ENCODE measurements around the gene PLEKHH1. TPM values are rescaled to one million over a fixed set of nuclear protein-coding genes. Genes with fewer than 3 reads are reported as not detected.

The PLEKHH1 gene
- total and polyA plus RNA-seq, 2 of the 8 experiments (the other 6 are each of a cell fraction or from before 2014, with no cell fraction given) = 28.3 to 33.3 TPM

GRCh38 chr14:67577181-67577808 lies 44.2 kb downstream of the PLEKHH1 start:
- H3K9me3 ChIP-seq (ENCODE audit: insufficient read depth in 2 of 2, low read depth in 1 of 2, low read length in 1 of 2) = no peaks in the 10 kb centered on the region
- no peak overlapping the region for H2BK15ac ChIP-seq (ENCODE audit: low read length)
- H3K14ac ChIP-seq (ENCODE audit: insufficient read length) = no peak overlapping the region
- H3K36me3 ChIP-seq (ENCODE audit: control insufficient read depth in 2 of 4, insufficient read depth in 4 of 4, low read length in 3 of 4) = peaks cover 6 to 19% (median 9%) of the 10 kb centered on the region in 4 experiments; a peak in 5 of 8 replicates
- DNase-seq (ENCODE audit: low read depth in 1 of 2, low spot score in 2 of 2) = no peak
- H4K8ac ChIP-seq (ENCODE audit: extremely low read depth, insufficient read depth, low read length) = no peak overlapping the region
- no peak overlapping the region for H2AK5ac ChIP-seq (ENCODE audit: low read depth, low read length)
- H3K23ac ChIP-seq (ENCODE audit: insufficient read length) = no peak overlapping the region
- CTCF ChIA-PET (ENCODE audit: partially characterized antibody) = interaction anchor here (0.6 to 28.8 kb wide), 9 partner anchors 8 to 153 kb away, joined by 3 to 924 read pairs (median 4); partner anchors contain the start of gene PLEKHH1
- no peak overlapping the region for H2BK12ac ChIP-seq (ENCODE audit: low read depth, low read length)
- H3K4me1 ChIP-seq (replicated peaks in 1 of 4; ENCODE audit: control insufficient read depth in 3 of 4, insufficient read depth in 4 of 4, low read length in 3 of 4) = no peaks in the 10 kb centered on the region
- no peak overlapping the region for H3K4me2 ChIP-seq (ENCODE audit: insufficient read depth in 1 of 2, low read depth in 2 of 2, low read length in 2 of 2)
- no peaks in the 10 kb centered on the region for H3K27me3 ChIP-seq (replicated peaks in 1 of 4; ENCODE audit: control insufficient read depth in 3 of 4, extremely low read depth in 1 of 4, insufficient read depth in 3 of 4, low read length in 3 of 4)
- 78% methylated on average over 13 of the region's 13 CpGs; no CpG with 5 or more reads in 1 of the 2 experiments for WGBS, 2 experiments (ENCODE audit: extremely low coverage in 1 of 2, insufficient coverage in 1 of 2, insufficient read length in 1 of 2, insufficient replicate concordance in 2 of 2, low coverage in 1 of 2, low lambda C conversion rate in 2 of 2, missing lambda C conversion rate in 1 of 2)
- H2AFZ ChIP-seq (ENCODE audit: low read length) = no peak overlapping the region
- H3K4me3 ChIP-seq (ENCODE audit: extremely low read depth in 1 of 4, insufficient read depth in 2 of 4, low read depth in 3 of 4, low read length in 4 of 4) = no peak overlapping the region
- H3K4ac ChIP-seq (replicated peaks; ENCODE audit: insufficient read length, low read depth, low read length) = no peak overlapping the region
- no peak for FAIRE-seq
- H3K18ac ChIP-seq (ENCODE audit: extremely low read depth, low read length) = no peak overlapping the region
- no peaks in the 10 kb centered on the region for H3K23me2 ChIP-seq (ENCODE audit: low read depth, low read length)
- no peak overlapping the region for H4K5ac ChIP-seq (ENCODE audit: insufficient read length, low read depth, low read length)
- H2BK20ac ChIP-seq (ENCODE audit: low read length) = no peak overlapping the region
- peaks cover 0 to 3% of the 10 kb centered on the region in 2 experiments for H4K20me1 ChIP-seq (replicated peaks in 1 of 2; ENCODE audit: control insufficient read depth in 1 of 2, insufficient read depth in 2 of 2, low read length in 2 of 2)
- no peaks in the 10 kb centered on the region; the same call in 1 of the 2 replicates for H3K79me1 ChIP-seq (ENCODE audit: low read depth, low read length)
- no peak overlapping the region for H2BK5ac ChIP-seq (ENCODE audit: low read depth, low read length)
- no peaks in the 10 kb centered on the region for H3K79me2 ChIP-seq (ENCODE audit: control insufficient read depth in 1 of 2, insufficient read depth in 2 of 2, low read length in 2 of 2)
- H3K27ac ChIP-seq (ENCODE audit: low read depth, low read length) = no peak overlapping the region
- POLR2A ChIA-PET (ENCODE audit: partially characterized antibody) = interaction anchor here (0.8 to 2.0 kb wide), 2 partner anchors 7 to 43 kb away, joined by 3 to 6 read pairs; no protein-coding TSS in a partner anchor
- H3K9ac ChIP-seq (replicated peaks in 1 of 4; ENCODE audit: extremely low read depth in 1 of 4, low read depth in 3 of 4, low read length in 3 of 4) = no peak overlapping the region
- no peak overlapping the region for H2BK120ac ChIP-seq (replicated peaks; ENCODE audit: low read depth, low read length)
- H4K91ac ChIP-seq (replicated peaks; ENCODE audit: insufficient read length, low read length) = no peak overlapping the region
- H3K56ac ChIP-seq (replicated peaks; ENCODE audit: insufficient read length, low read depth, low read length) = no peak overlapping the region
- TF ChIP-seq EGR1 (IDR thresholded peaks at IDR 0.05; ENCODE audit: borderline replicate concordance, low read depth, low read length) (no peak), BACH1 (IDR thresholded peaks at IDR 0.05; ENCODE audit: low read length) (no peak), CEBPB (IDR thresholded peaks at IDR 0.05; ENCODE audit: low read depth, low read length) (no peak), RAD21 (IDR thresholded peaks at IDR 0.05 in 1 of 2, conservative IDR thresholded peaks at IDR 0.05 in 1 of 2; ENCODE audit: low read depth in 2 of 2, low read length in 2 of 2) (no peak), TBP (IDR thresholded peaks at IDR 0.05; ENCODE audit: low read depth, low read length) (no peak), SIX5 (IDR thresholded peaks at IDR 0.05; ENCODE audit: low read depth, low read length) (no peak), CHD2 (IDR thresholded peaks at IDR 0.05; ENCODE audit: low read length) (no peak), SRF (IDR thresholded peaks at IDR 0.05; ENCODE audit: low read depth, low read length) (no peak), MAX (IDR thresholded peaks at IDR 0.05) (no peak), KDM4A (IDR thresholded peaks at IDR 0.05; ENCODE audit: low read depth, low read length, severe bottlenecking) (no peak), SP4 (IDR thresholded peaks at IDR 0.05; ENCODE audit: low read length) (no peak), ASH2L (IDR thresholded peaks at IDR 0.05; ENCODE audit: low read length) (no peak), ATF3 (IDR thresholded peaks at IDR 0.05; ENCODE audit: insufficient read depth, low read depth, low read length) (no peak)
